Ovary (tissue), 9 donors: ENCODE data around the gene CYP2B6. TPM values are rescaled to one million over a fixed set of nuclear protein-coding genes. Genes with fewer than 3 reads are reported as not detected.

Experiments
- DNase-seq, 5 donors: peaks; one replicate each; pipeline ENCODE4 v3.0.0-alpha.2; 2019 to 2020
- H3K27ac ChIP-seq, 2 donors: fragments of 200-600 bp; one replicate each; pipeline versions ENCODE4 v1.5.1 to v1.8.0; 2019 to 2022
- H3K27me3 ChIP-seq: fragments of 200-600 bp; one replicate; pipeline ENCODE4 v1.8.0; 2022
- H3K36me3 ChIP-seq: fragments of 200-600 bp; sonication (generic); one replicate; pipeline ENCODE4 v1.5.1; 2019
- H3K4me1 ChIP-seq: one replicate; pipeline ENCODE4 v1.8.1; 2013; ENCODE audit warnings: mild to moderate bottlenecking, moderate library complexity; ENCODE audit not compliant: insufficient read depth
- H3K4me3 ChIP-seq: fragments of 200-600 bp; sonication (generic); one replicate; pipeline ENCODE4 v1.5.1; 2017
- H3K9me3 ChIP-seq, 2 donors: fragments of 200-600 bp in 1 of 2; sonication (generic) in 1 of 2; one replicate each; pipeline versions ENCODE4 v1.5.1 to v1.8.1; 2013 to 2019; ENCODE audit warnings: mild to moderate bottlenecking in 1 of 2, moderate library complexity in 1 of 2
- CTCF ChIP-seq, 3 donors: fragments of 450-650 bp in 2 of 3; fragments of 200-600 bp in 1 of 3; IDR thresholded peaks; one replicate each; pipeline versions ENCODE4 v1.5.1 to v1.8.0; 2016 to 2022; ENCODE audit warnings: antibody characterized with exemption in 3 of 3, mild to moderate bottlenecking in 1 of 3
- EP300 ChIP-seq: sonication (generic); formaldehyde crosslinking; IDR thresholded peaks from one replicate; pipeline ENCODE4 v1.6.1; 2017; ENCODE audit warnings: antibody characterized with exemption
- POLR2A ChIP-seq: fragments of 450-650 bp; IDR thresholded peaks from one replicate; pipeline ENCODE4 v1.6.1; 2017; ENCODE audit warnings: antibody characterized with exemption, mild to moderate bottlenecking, moderate library complexity
- whole genome bisulfite sequencing, 3 donors: extraction: QIAGEN DNeasy Blood & Tissue Kit in 1 of 3; methylation state at CpG; one replicate each; pipeline versions ENCODE4 v1.1.5 to v1.1.7; 2013 to 2017; 5-methylcytosine and 5-hydroxymethylcytosine counted together
- intact Hi-C, 4 donors: fragments of 100-400 bp; cut with DNase I; formaldehyde crosslinking; loops; one replicate each; pipeline versions ENCODE4 v1.11.0 to v1.15.1; 2022 to 2023
- polyA plus RNA-seq, 2 donors: library from polyadenylated mRNA; stranded (reverse); fragments of 200-250 nt in 1 of 2; fragments of 350-450 nt in 1 of 2; fragmentation: Illumina TruSeq in 1 of 2; extraction: RNeasy Lipid Tissue Mini Kit (QIAGEN cat#74804) in 1 of 2; gene quantifications; one replicate each; pipeline ENCODE4 v1.2.3, GENCODE V29; 2013 to 2014
- total RNA-seq, 7 donors: library from RNA; depleted of rRNA in 2 of 7; stranded (reverse); fragments of >200 nt in 2 of 7; fragmentation: NEBNext Ultra II Directional in 3 of 7; extraction: Animal tissue kit (Norgen Biotek cat#: 25700) in 3 of 7; gene quantifications; one replicate each; pipeline versions ENCODE4 v1.1.0 to v1.2.4, GENCODE V29; 2016 to 2023
- donor health status: DM: no; HTN: no; CAD: no; lungs with moderate emphysema.
- donor health status: DM: no; HTN: no; CAD: no.
- donor health status: Bipolar disorder and iron deficiency.
- donor health status: DM: yes; HTN: yes; CAD: no.
- donor health status: DM: no; HTN: no; CAD: no.
- donor health status: DM: yes; HTN: yes; CAD: no.

The CYP2B6 gene
- total and polyA plus RNA-seq, 9 donors = 0.15 to 0.33 (median 0.15) TPM; not detected in 6

GRCh38 chr19:41013359-41013758, 22.3 kb downstream of the CYP2B6 start:
- Histone ChIP-seq H3K27ac (no peak overlapping the region), H3K27me3 (no peaks in the 10 kb centered on the region), H3K9me3 (no peaks in the 10 kb centered on the region), H3K36me3 (no peaks in the 10 kb centered on the region), H3K4me1 (no peaks in the 10 kb centered on the region), H3K4me3 (no peak overlapping the region)
- DNase-seq = no peak
- intact Hi-C loops = no loop called here
- TF ChIP-seq POLR2A (no peak), CTCF (IDR thresholded peaks at IDR 0.05) (no peak), EP300 (no peak)
- WGBS, 3 donors = 64 to 69% (median 65%) methylated on average over 3 of the region's 3 CpGs

GRCh38 chr19:41014643-41015042, 23.6 kb downstream of the CYP2B6 start:
- H3K27ac ChIP-seq = no peak overlapping the region
- H3K9me3 ChIP-seq = no peaks in the 10 kb centered on the region
- no peak overlapping the region for H3K4me3 ChIP-seq
- H3K27me3 ChIP-seq = no peaks in the 10 kb centered on the region
- no peaks in the 10 kb centered on the region for H3K36me3 ChIP-seq
- no peak for TF ChIP-seq EP300
- TF ChIP-seq CTCF (IDR thresholded peaks at IDR 0.05) = no peak
- TF ChIP-seq POLR2A = no peak
- H3K4me1 ChIP-seq = no peaks in the 10 kb centered on the region
- intact Hi-C loops = no loop called here
- WGBS, 3 donors = 38 to 72% (median 43%) methylated on average over 1 of the region's 1 CpG
- no peak for DNase-seq

- TF ChIP-seq POLR2A (no peak), CTCF (IDR thresholded peaks at IDR 0.05) (no peak), EP300 (no peak)
- no peak overlapping the region for H3K4me3 ChIP-seq
- no peak for DNase-seq
- no peaks in the 10 kb centered on the region for H3K36me3 ChIP-seq
- H3K27me3 ChIP-seq = no peaks in the 10 kb centered on the region
- H3K27ac ChIP-seq = no peak overlapping the region
- H3K4me1 ChIP-seq = no peaks in the 10 kb centered on the region
- 78 to 91% (median 85%) methylated on average over 12 of the region's 12 CpGs for WGBS, 3 donors
- intact Hi-C loops = no loop called here
- H3K9me3 ChIP-seq = no peaks in the 10 kb centered on the region
Observed at GRCh38 chr19:41016488-41017071, 25.5 kb downstream of the CYP2B6 start.

- 92 to 94% (median 94%) methylated on average over 15 of the region's 15 CpGs for WGBS, 3 donors
- no peak for DNase-seq
- no peak for TF ChIP-seq POLR2A
- TF ChIP-seq EP300 = no peak
- TF ChIP-seq CTCF (IDR thresholded peaks at IDR 0.05) = no peak
Observed at GRCh38 chr19:41018736-41019290, 27.7 kb downstream of the CYP2B6 start.

More at GRCh38 chr19:41018736-41019290, 27.7 kb downstream of the CYP2B6 start:
- H3K4me3 ChIP-seq = no peak overlapping the region
- intact Hi-C loops = no loop called here
- H3K9me3 ChIP-seq = no peaks in the 10 kb centered on the region
- no peaks in the 10 kb centered on the region for H3K36me3 ChIP-seq
- no peaks in the 10 kb centered on the region for H3K27me3 ChIP-seq
- no peaks in the 10 kb centered on the region for H3K4me1 ChIP-seq
- H3K27ac ChIP-seq = no peak overlapping the region
